Epithelial cell of proximal tubule (primary cell): Measurements from ENCODE around the gene LRP8. TPM values are rescaled to one million over a fixed set of nuclear protein-coding genes. Genes with fewer than 3 reads are reported as not detected.

Source experiments
- DNase-seq: peaks from one replicate; pipeline ENCODE4 v3.0.0-alpha.2; 2011; ENCODE audit warnings: low read depth
- H3K4me3 ChIP-seq: 2 replicates; pipeline ENCODE4 v1.5.1; 2011; ENCODE audit warnings: low read depth, mild to moderate bottlenecking, low read length
- total RNA-seq: library from RNA; depleted of rRNA; stranded (reverse); fragments of >200 nt; gene quantifications from 2 replicates; pipeline ENCODE4 v1.2.3, GENCODE V29; 2015
- TF ChIP-seq, protein P1 (sequence below): conservative IDR thresholded peaks from 2 replicates; pipeline ENCODE4 v1.5.1; 2012; ENCODE audit warnings: low read depth, mild to moderate bottlenecking, low read length

LRP8 gene
- total RNA-seq, 1 donor from 2014 or later: 16.1 TPM

DNA sequence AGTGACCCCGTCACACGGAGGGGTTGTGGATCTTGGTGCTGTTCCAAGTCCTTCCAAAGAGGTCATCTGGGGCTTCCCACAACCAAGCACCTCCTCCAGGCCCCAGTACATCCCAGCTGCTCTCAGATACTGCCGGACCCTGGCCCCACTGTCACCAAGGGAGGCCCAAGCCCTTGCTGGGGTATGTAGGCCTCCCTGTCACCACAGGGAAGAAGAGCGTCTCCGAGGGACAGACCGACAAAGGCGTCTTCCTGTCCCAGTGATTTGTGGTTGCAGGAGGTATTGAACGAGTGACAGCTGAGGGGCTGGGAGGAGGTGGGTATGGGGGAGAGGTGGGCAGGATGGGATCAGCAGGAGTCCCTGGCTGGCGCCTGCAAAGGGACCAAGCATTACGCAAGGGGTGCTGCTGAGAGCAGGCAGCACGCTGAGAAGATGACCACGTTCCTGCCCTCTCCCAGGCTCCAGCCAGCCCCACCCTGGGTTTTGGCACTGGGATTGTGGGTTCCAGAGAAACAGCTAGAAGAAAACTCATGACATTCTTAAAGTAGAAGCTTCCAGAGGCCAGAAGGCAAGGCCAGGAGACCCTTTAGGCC is 29.7 kb downstream of the LRP8 start:
- TF ChIP-seq, protein P1, sequence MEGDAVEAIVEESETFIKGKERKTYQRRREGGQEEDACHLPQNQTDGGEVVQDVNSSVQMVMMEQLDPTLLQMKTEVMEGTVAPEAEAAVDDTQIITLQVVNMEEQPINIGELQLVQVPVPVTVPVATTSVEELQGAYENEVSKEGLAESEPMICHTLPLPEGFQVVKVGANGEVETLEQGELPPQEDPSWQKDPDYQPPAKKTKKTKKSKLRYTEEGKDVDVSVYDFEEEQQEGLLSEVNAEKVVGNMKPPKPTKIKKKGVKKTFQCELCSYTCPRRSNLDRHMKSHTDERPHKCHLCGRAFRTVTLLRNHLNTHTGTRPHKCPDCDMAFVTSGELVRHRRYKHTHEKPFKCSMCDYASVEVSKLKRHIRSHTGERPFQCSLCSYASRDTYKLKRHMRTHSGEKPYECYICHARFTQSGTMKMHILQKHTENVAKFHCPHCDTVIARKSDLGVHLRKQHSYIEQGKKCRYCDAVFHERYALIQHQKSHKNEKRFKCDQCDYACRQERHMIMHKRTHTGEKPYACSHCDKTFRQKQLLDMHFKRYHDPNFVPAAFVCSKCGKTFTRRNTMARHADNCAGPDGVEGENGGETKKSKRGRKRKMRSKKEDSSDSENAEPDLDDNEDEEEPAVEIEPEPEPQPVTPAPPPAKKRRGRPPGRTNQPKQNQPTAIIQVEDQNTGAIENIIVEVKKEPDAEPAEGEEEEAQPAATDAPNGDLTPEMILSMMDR: no peak
- H3K4me3 ChIP-seq: no peak overlapping the region
- DNase-seq: no peak

DNA sequence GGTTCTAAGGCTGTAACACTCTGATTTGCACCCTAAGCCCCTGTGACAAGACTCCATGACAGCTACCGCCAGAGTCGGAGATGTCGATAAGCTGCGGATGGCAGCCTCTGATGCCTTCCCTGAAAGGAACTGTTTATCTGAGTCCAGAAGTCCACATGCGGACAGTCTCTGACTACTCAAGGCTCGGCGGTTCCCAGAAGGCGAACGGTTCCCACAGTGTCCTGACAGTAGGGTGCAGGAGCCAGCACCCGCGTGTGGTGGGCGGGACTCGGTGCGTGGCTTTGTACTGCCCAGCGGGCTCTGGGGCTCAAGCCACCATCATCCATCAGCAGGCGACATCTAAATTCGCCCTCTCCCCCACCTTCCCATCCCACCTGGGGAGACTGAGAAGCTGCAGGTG is 30.7 kb downstream of the LRP8 start:
- no peak overlapping the region for H3K4me3 ChIP-seq
- TF ChIP-seq, protein P1: no peak
- DNase-seq: no peak

DNA sequence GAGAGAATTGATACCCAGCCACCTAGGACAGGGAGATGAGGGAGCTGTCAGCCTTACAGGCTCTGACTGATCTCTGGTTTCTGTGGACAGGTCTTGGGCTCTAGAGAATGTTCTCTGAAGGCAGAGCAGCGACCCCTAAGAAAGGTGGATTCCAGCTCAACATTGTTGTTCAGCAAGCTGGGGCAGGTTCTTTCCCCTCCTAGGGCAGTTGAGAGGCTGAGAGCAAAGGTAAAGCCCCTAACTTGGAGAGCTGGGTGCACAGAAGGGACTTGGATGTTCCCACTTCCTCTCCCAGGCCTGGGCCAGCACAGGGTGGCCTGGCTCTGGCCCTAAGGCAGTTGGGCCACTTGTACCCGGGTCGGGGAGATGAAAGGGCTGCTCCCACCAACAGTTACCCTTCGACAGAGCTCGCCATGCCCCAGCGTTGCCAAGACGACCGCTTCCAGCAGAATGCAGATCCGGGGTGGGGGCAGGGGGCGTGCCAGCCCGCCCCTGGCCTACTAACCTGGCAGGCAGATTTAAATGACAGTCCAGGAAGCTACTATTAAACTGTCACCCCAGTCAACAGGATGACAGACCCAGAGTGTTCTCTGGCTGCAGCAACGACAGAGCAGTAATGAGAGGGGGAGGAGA is 31.6 kb downstream of the LRP8 start:
- TF ChIP-seq, protein P1: no peak
- H3K4me3 ChIP-seq: no peak overlapping the region
- DNase-seq: no peak

DNA sequence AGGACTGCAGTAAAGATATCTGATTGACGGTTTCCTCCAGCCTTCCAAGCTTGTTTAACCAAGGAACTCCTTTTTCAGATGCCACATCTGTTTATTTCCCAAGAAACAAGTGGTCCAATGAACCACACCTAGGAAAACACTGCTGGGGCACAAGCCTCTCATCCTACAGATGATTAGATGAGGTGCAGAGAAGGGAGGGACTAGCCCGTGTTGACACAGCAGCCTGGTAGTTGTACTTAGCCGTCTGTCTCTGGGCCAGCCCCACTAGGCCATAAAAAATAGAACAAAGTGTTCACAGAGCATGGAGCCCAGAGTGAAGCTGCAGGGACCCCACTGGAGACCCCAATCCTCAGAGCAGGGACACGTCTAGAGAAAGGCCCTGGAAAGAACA is 32.1 kb downstream of the LRP8 start:
- DNase-seq: no peak
- TF ChIP-seq, protein P1: no peak

DNA sequence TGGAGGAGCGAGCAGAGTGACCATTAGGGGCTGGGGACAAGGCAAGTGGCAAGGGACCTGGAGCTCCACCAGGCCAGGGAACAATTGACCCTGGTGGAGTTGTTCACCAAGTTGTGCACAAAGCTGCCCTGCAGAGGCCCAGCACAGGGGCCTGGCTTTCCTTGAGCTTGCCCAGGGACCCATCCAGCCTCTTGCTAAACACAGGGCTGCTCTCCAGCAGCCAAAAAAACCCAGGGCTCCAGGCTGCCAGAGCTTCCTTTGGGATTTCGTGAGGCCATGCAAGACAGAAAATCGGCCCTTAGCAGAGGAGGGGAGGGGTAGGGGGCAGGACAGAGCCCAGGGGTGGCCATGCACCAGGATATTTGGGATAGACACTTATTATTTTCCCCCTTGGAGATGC is 32.6 kb downstream of the LRP8 start:
- TF ChIP-seq, protein P1: no peak
- DNase-seq: no peak
- no peak overlapping the region for H3K4me3 ChIP-seq

More for the DNA sequence above, 32.1 kb downstream of the LRP8 start:
- H3K4me3 ChIP-seq: no peak overlapping the region

DNA sequence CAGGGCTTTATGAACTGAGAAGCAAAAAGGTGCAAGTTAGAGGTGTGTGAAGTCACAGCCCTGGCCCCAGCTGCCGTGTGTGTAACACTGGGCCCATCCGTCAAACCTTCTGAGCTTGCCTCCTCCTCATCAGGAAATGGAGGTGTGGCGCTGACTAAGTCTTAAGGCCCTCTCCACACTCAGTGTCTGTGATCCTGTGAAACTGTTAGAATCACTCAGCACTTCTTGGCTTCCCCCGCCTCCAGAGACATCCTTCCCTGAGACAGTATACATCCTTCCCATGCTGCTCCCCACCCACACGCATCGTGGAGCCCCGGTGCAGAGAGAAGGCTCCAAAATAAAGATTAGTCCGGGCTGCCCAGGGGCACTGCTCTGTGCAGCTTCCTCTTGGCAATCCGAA is 33.3 kb downstream of the LRP8 start:
- DNase-seq: no peak
- TF ChIP-seq, protein P1: no peak
- no peak overlapping the region for H3K4me3 ChIP-seq

DNA sequence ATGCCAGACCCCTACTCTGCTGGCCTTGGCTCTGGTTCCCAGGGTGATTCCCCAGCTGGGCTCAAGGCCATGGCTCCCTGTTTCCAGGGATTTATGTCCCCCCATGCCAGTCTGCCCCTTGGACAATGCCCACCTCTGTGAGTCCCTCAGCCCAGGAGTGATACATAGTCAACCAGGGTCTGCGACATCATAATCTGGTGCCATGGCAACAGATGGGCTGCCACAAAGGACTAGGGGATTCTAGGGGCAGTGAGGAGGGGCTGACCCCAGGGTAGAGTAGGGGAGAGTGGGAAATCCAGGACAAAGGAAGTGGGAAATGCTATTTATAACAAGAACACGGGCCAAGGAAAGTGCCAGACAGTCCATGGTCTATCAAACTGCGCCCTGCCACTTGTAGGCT is 33.8 kb downstream of the LRP8 start:
- TF ChIP-seq, protein P1: no peak
- DNase-seq: no peak
- H3K4me3 ChIP-seq: no peak overlapping the region
